Tibial artery (tissue), 4 donors: Measurements from ENCODE around the gene IL1RAPL1.

Source experiments
- DNase-seq, 2 donors: peaks; one replicate each; pipeline ENCODE4 v3.0.0-alpha.2; 2019
- H3K27ac ChIP-seq, 2 donors: fragments of 200-600 bp; sonication (generic) in 1 of 2; 1 replicate in 1 of 2; 2 replicates in 1 of 2; pipeline ENCODE4 v1.5.1; 2018 to 2019; ENCODE audit warnings: mild to moderate bottlenecking in 1 of 2
- H3K27me3 ChIP-seq, 2 donors: fragments of 200-600 bp; sonication (generic) in 1 of 2; one replicate each; pipeline versions ENCODE4 v1.5.1 to v1.6.0; 2016 to 2019
- H3K36me3 ChIP-seq, 3 donors: fragments of 200-600 bp; sonication (generic) in 2 of 3; one replicate each; pipeline ENCODE4 v1.5.1; 2016 to 2019; ENCODE audit warnings: mild to moderate bottlenecking in 2 of 3
- H3K4me1 ChIP-seq, 4 donors: fragments of 200-600 bp; sonication (generic) in 2 of 4; 1 replicate in 3 of 4; 2 replicates in 1 of 4; pipeline ENCODE4 v1.5.1; 2016 to 2019
- H3K4me3 ChIP-seq, 2 donors: fragments of 200-600 bp; sonication (generic) in 1 of 2; 1 replicate in 1 of 2; 2 replicates in 1 of 2; pipeline ENCODE4 v1.5.1; 2018 to 2019; ENCODE audit warnings: mild to moderate bottlenecking in 2 of 2
- H3K9me3 ChIP-seq, 3 donors: fragments of 200-600 bp; sonication (generic) in 1 of 3; one replicate each; pipeline ENCODE4 v1.5.1; 2016 to 2019
- CTCF ChIP-seq, 2 experiments: fragments of 200-600 bp in 1 of 2; fragments of 450-650 bp in 1 of 2; IDR thresholded peaks; one replicate each; pipeline ENCODE4 v1.5.1; 2017 to 2019; ENCODE audit warnings: antibody characterized with exemption in 2 of 2, mild to moderate bottlenecking in 1 of 2, moderate library complexity in 1 of 2
- intact Hi-C: fragments of 100-400 bp; cut with DNase I; formaldehyde crosslinking; loops from one replicate; pipeline ENCODE4 v1.15.0; 2023; ENCODE audit warnings: low total_unique reads

IL1RAPL1 gene

GRCh38 chrX:29880977-29881376 is 1293.7 kb downstream of the IL1RAPL1 start:
- TF ChIP-seq CTCF (IDR thresholded peaks at IDR 0.05) = no peak
- H3K27ac ChIP-seq = no peak overlapping the region
- no peaks in the 10 kb centered on the region for H3K4me1 ChIP-seq
- H3K36me3 ChIP-seq = no peaks in the 10 kb centered on the region
- no peak overlapping the region for H3K4me3 ChIP-seq
- no peak for DNase-seq
- intact Hi-C loops = no loop called here
- H3K27me3 ChIP-seq = no peaks in the 10 kb centered on the region
- no peaks in the 10 kb centered on the region for H3K9me3 ChIP-seq

GRCh38 chrX:29890004-29890403 is 1302.8 kb downstream of the IL1RAPL1 start:
- Histone ChIP-seq H3K27me3 (no peaks in the 10 kb centered on the region), H3K9me3 (no peaks in the 10 kb centered on the region), H3K36me3 (no peaks in the 10 kb centered on the region), H3K27ac (no peak overlapping the region), H3K4me3 (no peak overlapping the region), H3K4me1 (no peaks in the 10 kb centered on the region)
- TF ChIP-seq CTCF (IDR thresholded peaks at IDR 0.05) = no peak
- DNase-seq = no peak
- intact Hi-C loops = no loop called here

- no peak for TF ChIP-seq CTCF (IDR thresholded peaks at IDR 0.05)
- no peaks in the 10 kb centered on the region for H3K4me1 ChIP-seq
- H3K4me3 ChIP-seq = no peak overlapping the region
- no peaks in the 10 kb centered on the region for H3K9me3 ChIP-seq
- intact Hi-C loops = no loop called here
- DNase-seq = no peak
- H3K36me3 ChIP-seq = no peaks in the 10 kb centered on the region
- no peaks in the 10 kb centered on the region for H3K27me3 ChIP-seq
- no peak overlapping the region for H3K27ac ChIP-seq
These were observed 1303.5 kb downstream of the IL1RAPL1 start for GRCh38 chrX:29890646-29891200.

- TF ChIP-seq CTCF (IDR thresholded peaks at IDR 0.05) = no peak
- DNase-seq = no peak
- Histone ChIP-seq H3K27me3 (no peaks in the 10 kb centered on the region), H3K9me3 (no peaks in the 10 kb centered on the region), H3K4me3 (no peak overlapping the region), H3K4me1 (no peaks in the 10 kb centered on the region), H3K27ac (no peak overlapping the region), H3K36me3 (no peaks in the 10 kb centered on the region)
- intact Hi-C loops = no loop called here
These were observed 1314.8 kb downstream of the IL1RAPL1 start for GRCh38 chrX:29902004-29902403.

- H3K27me3 ChIP-seq = no peaks in the 10 kb centered on the region
- H3K36me3 ChIP-seq = no peaks in the 10 kb centered on the region
- intact Hi-C loops = no loop called here
- TF ChIP-seq CTCF (IDR thresholded peaks at IDR 0.05) = no peak
- no peak overlapping the region for H3K4me3 ChIP-seq
- DNase-seq = no peak
- H3K9me3 ChIP-seq = no peaks in the 10 kb centered on the region
- H3K27ac ChIP-seq = no peak overlapping the region
- no peaks in the 10 kb centered on the region for H3K4me1 ChIP-seq
These were observed 1316.1 kb downstream of the IL1RAPL1 start for GRCh38 chrX:29903360-29903759.

- no peaks in the 10 kb centered on the region for H3K36me3 ChIP-seq
- H3K27me3 ChIP-seq = no peaks in the 10 kb centered on the region
- H3K27ac ChIP-seq = no peak overlapping the region
- intact Hi-C loops = no loop called here
- H3K4me1 ChIP-seq = no peaks in the 10 kb centered on the region
- no peak overlapping the region for H3K4me3 ChIP-seq
- H3K9me3 ChIP-seq = no peaks in the 10 kb centered on the region
- TF ChIP-seq CTCF (IDR thresholded peaks at IDR 0.05) = no peak
- DNase-seq = no peak
These were observed 1324.4 kb downstream of the IL1RAPL1 start for GRCh38 chrX:29911673-29912072.
